Mesenchymal stem cell (in vitro differentiated cells and primary cell): ENCODE data around the gene PLEKHG5.
A peak's percentile ranks its signal among the peaks of the same experiment; 100 is the strongest.

Experiments used
- DNase-seq: peaks from one replicate; pipeline ENCODE4 v3.0.0-alpha.2; 2013
- H2AFZ ChIP-seq: one replicate; pipeline ENCODE4 v1.6.1; 2013; ENCODE audit warnings: low read depth, mild to moderate bottlenecking, control low read depth, inconsistent platforms, low read length, moderate library complexity
- H2AK5ac ChIP-seq: 2 replicates; pipeline ENCODE4 v1.6.1; 2013; ENCODE audit warnings: low read length, moderate library complexity, mild to moderate bottlenecking, inconsistent platforms; ENCODE audit not compliant: severe bottlenecking
- H2BK120ac ChIP-seq: one replicate; pipeline ENCODE4 v1.6.1; 2013; ENCODE audit warnings: low read depth, mild to moderate bottlenecking, inconsistent platforms, low read length, moderate library complexity
- H2BK12ac ChIP-seq, 2 experiments: one replicate each; pipeline ENCODE4 v1.6.1; 2013; ENCODE audit warnings: inconsistent platforms in 2 of 2, low read length in 2 of 2, mild to moderate bottlenecking in 2 of 2, moderate library complexity in 2 of 2, control low read depth in 1 of 2
- H2BK15ac ChIP-seq: one replicate; pipeline ENCODE4 v1.6.1; 2013; ENCODE audit warnings: mild to moderate bottlenecking, low read depth, inconsistent platforms; ENCODE audit not compliant: poor library complexity, severe bottlenecking
- H2BK5ac ChIP-seq: 2 replicates; pipeline ENCODE4 v1.6.1; 2013; ENCODE audit warnings: low read depth, mild to moderate bottlenecking, low read length, control low read depth, inconsistent platforms; ENCODE audit not compliant: poor library complexity, severe bottlenecking
- H3K14ac ChIP-seq, 2 experiments: one replicate each; pipeline ENCODE4 v1.6.1; 2013; ENCODE audit warnings: inconsistent platforms in 2 of 2, low read length in 2 of 2, control low read depth in 1 of 2, mild to moderate bottlenecking in 1 of 2, moderate library complexity in 1 of 2
- H3K18ac ChIP-seq, 2 experiments: one replicate each; pipeline ENCODE4 v1.6.1; 2013; ENCODE audit warnings: inconsistent platforms in 2 of 2, low read length in 2 of 2, control low read depth in 1 of 2, low read depth in 1 of 2, mild to moderate bottlenecking in 1 of 2
- H3K23ac ChIP-seq, 2 experiments: one replicate each; pipeline ENCODE4 v1.6.1; 2013; ENCODE audit warnings: inconsistent platforms in 2 of 2, low read length in 2 of 2, mild to moderate bottlenecking in 2 of 2, moderate library complexity in 2 of 2, control low read depth in 1 of 2
- H3K27ac ChIP-seq: 2 replicates; pipeline ENCODE4 v1.5.1; 2013; ENCODE audit warnings: mild to moderate bottlenecking, moderate library complexity, low read length, control low read depth, inconsistent platforms; ENCODE audit not compliant: poor library complexity, severe bottlenecking
- H3K27me3 ChIP-seq, 2 experiments: 2 replicates each; pipeline versions ENCODE4 v1.6.1 to v1.7.0; 2013; ENCODE audit warnings: low read length in 2 of 2, mild to moderate bottlenecking in 2 of 2, moderate library complexity in 2 of 2, control low read depth in 1 of 2, inconsistent platforms in 1 of 2; ENCODE audit not compliant: control insufficient read depth in 1 of 2, insufficient read depth in 1 of 2
- H3K36me3 ChIP-seq, 2 experiments: 2 replicates each; pipeline versions ENCODE4 v1.6.1 to v1.7.0; 2013; ENCODE audit warnings: low read length in 2 of 2, control low read depth in 1 of 2, inconsistent platforms in 1 of 2, low read depth in 1 of 2, mild to moderate bottlenecking in 1 of 2; ENCODE audit not compliant: insufficient read depth in 2 of 2, control insufficient read depth in 1 of 2
- H3K4ac ChIP-seq, 2 experiments: one replicate each; pipeline ENCODE4 v1.6.1; 2013; ENCODE audit warnings: inconsistent platforms in 2 of 2, low read length in 2 of 2, mild to moderate bottlenecking in 2 of 2, moderate library complexity in 2 of 2, control low read depth in 1 of 2, low read depth in 1 of 2
- H3K4me1 ChIP-seq: 2 replicates; pipeline ENCODE4 v1.6.1; 2013; ENCODE audit warnings: low read depth, low read length, control low read depth; ENCODE audit not compliant: control insufficient read depth, insufficient read depth
- H3K4me2 ChIP-seq: 2 replicates; pipeline ENCODE4 v1.6.1; 2013; ENCODE audit warnings: low read length, mild to moderate bottlenecking, inconsistent platforms; ENCODE audit not compliant: poor library complexity, severe bottlenecking
- H3K4me3 ChIP-seq, 2 experiments: 2 replicates each; pipeline versions ENCODE4 v1.5.1 to v1.7.0; 2013; ENCODE audit warnings: low read length in 2 of 2, mild to moderate bottlenecking in 2 of 2, control low read depth in 1 of 2, low read depth in 1 of 2; ENCODE audit not compliant: insufficient read depth in 1 of 2
- H3K79me1 ChIP-seq: replicated peaks from 2 replicates; pipeline ENCODE4 v1.6.1; 2013; ENCODE audit warnings: mild to moderate bottlenecking, control low read depth, low read length, inconsistent platforms; ENCODE audit not compliant: poor library complexity, severe bottlenecking
- H3K9ac ChIP-seq: 2 replicates; pipeline ENCODE4 v1.7.0; 2013; ENCODE audit warnings: mild to moderate bottlenecking, low read length, moderate library complexity
- H3K9me3 ChIP-seq: 2 replicates; pipeline ENCODE4 v1.7.0; 2013; ENCODE audit warnings: mild to moderate bottlenecking, low read length; ENCODE audit not compliant: control insufficient read depth
- H4K8ac ChIP-seq: one replicate; pipeline ENCODE4 v1.6.1; 2013; ENCODE audit warnings: inconsistent platforms, mild to moderate bottlenecking, low read length, moderate library complexity
- H4K91ac ChIP-seq: one replicate; pipeline ENCODE4 v1.6.1; 2013; ENCODE audit warnings: mild to moderate bottlenecking, low read length, inconsistent platforms
- WGBS: methylation state at CpG from one replicate; pipeline ENCODE4 v1.1.7; 2013; ENCODE audit warnings: mixed read lengths; 5-methylcytosine and 5-hydroxymethylcytosine counted together

PLEKHG5 gene

DNA sequence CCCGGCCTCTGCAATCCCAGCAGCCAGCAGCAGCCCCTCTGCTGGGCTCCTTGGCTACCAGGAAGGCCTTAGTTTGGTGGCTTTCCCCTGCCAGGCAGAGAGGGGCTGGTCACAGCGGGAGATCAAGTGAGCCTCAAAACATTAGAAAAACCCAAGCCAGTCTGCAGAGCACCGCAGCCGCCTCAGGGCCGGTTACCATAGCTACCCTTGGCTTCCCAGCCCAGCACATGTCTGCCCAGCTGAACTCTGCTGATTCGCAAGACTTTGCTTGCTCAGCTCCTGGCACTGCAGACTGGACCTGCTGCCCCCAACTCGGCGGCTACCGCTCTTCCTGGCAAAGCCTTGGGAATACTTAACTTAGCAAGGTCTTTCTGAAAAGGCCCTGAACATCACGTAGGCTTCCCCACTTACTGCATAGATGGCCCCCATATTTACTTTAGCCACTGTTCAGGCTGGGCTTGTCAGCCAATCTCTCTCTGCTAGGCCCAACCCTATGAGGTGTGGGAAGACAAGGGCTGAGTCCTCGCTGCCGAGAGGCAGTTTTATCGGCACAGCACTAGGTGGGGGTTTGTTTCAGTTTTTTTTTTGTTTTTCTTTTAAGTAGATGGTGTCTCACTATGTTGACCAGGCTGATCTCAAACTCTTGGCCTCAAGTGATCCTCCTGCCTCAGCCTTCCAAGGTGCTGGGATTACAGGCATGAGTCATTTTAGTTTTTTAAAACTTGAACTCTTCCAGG is 28.6 kb upstream of the PLEKHG5 start:
- Histone ChIP-seq H2AK5ac (no peak overlapping the region), H3K79me1 (peaks cover 3% of the 10 kb centered on the region), H2BK120ac (no peak overlapping the region), H3K9me3 (no peaks in the 10 kb centered on the region), H3K27ac (peak overlapping the region; percentile 63), H3K23ac (no peak overlapping the region), H3K18ac (no peak overlapping the region), H3K9ac (peak overlapping the region; percentile 33), H4K91ac (no peak overlapping the region), H4K8ac (no peak overlapping the region), H3K14ac (no peak overlapping the region), H2AFZ (no peak overlapping the region), H2BK12ac (no peak overlapping the region), H3K4ac (no peak overlapping the region), H3K4me2 (no peak overlapping the region), H3K4me3 (peak overlapping the region in 1 of 2 experiments; percentile 30), H3K4me1 (peaks cover 16% of the 10 kb centered on the region), H3K27me3 (no peaks in the 10 kb centered on the region), H2BK5ac (no peak overlapping the region), H2BK15ac (no peak overlapping the region), H3K36me3 (peaks cover 8 to 9% of the 10 kb centered on the region in 2 experiments)
- WGBS = 39% methylated on average over 13 of the region's 13 CpGs
- DNase-seq = peak; percentile 72

DNA sequence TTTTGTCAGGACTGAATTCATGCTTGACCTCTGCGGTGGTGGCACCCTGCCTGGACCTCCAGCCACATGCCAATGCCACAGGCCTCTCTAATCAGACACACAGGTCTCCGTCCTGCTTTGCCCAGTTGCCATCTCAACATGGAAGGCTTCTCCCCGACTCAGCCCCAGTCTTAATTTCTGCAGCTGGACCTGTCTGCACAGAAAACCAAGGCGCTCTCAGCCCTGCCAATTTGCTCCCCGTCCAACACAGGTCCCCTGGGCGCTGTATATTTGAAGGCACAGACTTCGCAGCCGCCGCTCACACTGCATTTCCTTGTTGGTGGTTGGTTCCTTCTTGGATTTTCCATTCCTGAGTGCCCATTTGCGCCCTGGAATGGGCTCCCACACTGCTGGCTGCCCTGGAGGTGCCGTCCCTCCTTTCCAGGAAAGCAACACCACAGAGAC is 28.0 kb upstream of the PLEKHG5 start:
- Histone ChIP-seq H3K9me3 (no peaks in the 10 kb centered on the region), H3K4me2 (no peak overlapping the region), H3K36me3 (peaks cover 7% of the 10 kb centered on the region in 2 experiments), H3K79me1 (peaks cover 3% of the 10 kb centered on the region), H3K27me3 (no peaks in the 10 kb centered on the region), H2BK120ac (no peak overlapping the region), H3K4ac (no peak overlapping the region), H4K91ac (no peak overlapping the region), H2BK15ac (no peak overlapping the region), H3K4me3 (peak overlapping the region in 1 of 2 experiments; percentile 30), H2AFZ (no peak overlapping the region), H3K27ac (no peak overlapping the region), H3K9ac (peak overlapping the region; percentile 33), H2AK5ac (no peak overlapping the region), H3K14ac (no peak overlapping the region), H2BK12ac (no peak overlapping the region), H3K23ac (no peak overlapping the region), H4K8ac (no peak overlapping the region), H2BK5ac (no peak overlapping the region), H3K18ac (no peak overlapping the region), H3K4me1 (peaks cover 16% of the 10 kb centered on the region)
- no peak for DNase-seq
- WGBS = 80% methylated on average over 11 of the region's 11 CpGs

DNA sequence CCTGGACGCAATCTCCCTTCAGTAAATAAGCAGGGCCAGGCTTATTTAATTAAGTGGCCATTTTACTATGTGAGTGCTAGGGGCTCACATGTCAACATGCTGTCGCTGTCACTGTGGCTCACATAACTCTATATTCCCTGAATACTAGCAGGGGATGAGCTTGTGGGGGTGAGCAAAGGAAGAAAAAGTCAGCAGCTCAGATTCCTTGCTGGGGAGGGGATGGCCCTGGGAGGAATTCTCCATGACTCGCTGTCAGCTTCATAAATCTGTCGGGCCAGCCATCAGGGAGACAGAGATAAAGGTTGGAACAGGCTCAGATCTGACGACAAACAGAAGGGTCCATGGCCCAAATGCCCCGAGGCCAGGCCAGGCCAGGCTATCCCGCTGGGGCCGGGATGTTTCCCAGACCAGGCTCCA is 26.0 kb upstream of the PLEKHG5 start:
- H2BK12ac ChIP-seq = no peak overlapping the region
- H2BK120ac ChIP-seq = no peak overlapping the region
- no peaks in the 10 kb centered on the region for H3K27me3 ChIP-seq
- no peaks in the 10 kb centered on the region for H3K79me1 ChIP-seq
- peaks cover 19% of the 10 kb centered on the region for H3K4me1 ChIP-seq
- DNase-seq = no peak
- no peak overlapping the region for H2BK15ac ChIP-seq
- H3K4ac ChIP-seq = no peak overlapping the region
- no peak overlapping the region for H3K18ac ChIP-seq
- no peak overlapping the region for H3K23ac ChIP-seq
- no peak overlapping the region for H2AFZ ChIP-seq
- H3K27ac ChIP-seq = no peak overlapping the region
- 34% methylated on average over 5 of the region's 8 CpGs for WGBS
- no peak overlapping the region for H4K91ac ChIP-seq
- H3K4me2 ChIP-seq = no peak overlapping the region
- H3K36me3 ChIP-seq = peaks cover 0 to 3% of the 10 kb centered on the region in 2 experiments
- H3K4me3 ChIP-seq = no peak overlapping the region
- no peak overlapping the region for H3K9ac ChIP-seq
- H3K9me3 ChIP-seq = no peaks in the 10 kb centered on the region
- peak overlapping the region; percentile 49 for H4K8ac ChIP-seq
- H3K14ac ChIP-seq = no peak overlapping the region
- no peak overlapping the region for H2AK5ac ChIP-seq
- no peak overlapping the region for H2BK5ac ChIP-seq

DNA sequence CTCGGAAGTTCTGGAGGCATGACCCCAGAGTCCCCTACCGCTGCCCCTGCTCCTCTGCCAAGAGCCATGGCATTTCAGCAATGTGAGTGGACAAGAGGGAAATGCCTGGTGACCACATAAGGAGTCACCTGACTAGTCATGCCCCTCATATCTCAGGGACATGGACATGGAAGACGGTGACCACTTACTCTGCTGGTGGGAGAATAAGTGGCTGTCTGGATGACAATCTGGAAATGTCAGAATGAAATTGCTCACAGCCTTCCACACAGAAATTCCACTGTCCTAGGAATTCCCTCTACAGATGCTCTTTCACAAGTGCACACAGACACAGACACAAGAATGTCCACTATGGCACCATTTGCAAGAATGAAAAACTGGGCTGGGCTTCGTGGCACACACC is 24.3 kb upstream of the PLEKHG5 start:
- no peak overlapping the region for H2BK12ac ChIP-seq
- peak; percentile 34 for DNase-seq
- peak overlapping the region; percentile 7 for H4K8ac ChIP-seq
- no peaks in the 10 kb centered on the region for H3K9me3 ChIP-seq
- H4K91ac ChIP-seq = no peak overlapping the region
- peak overlapping the region in 1 of 2 experiments; percentile 31 for H3K4ac ChIP-seq
- no peaks in the 10 kb centered on the region for H3K27me3 ChIP-seq
- H3K36me3 ChIP-seq = peaks cover 0 to 1% of the 10 kb centered on the region in 2 experiments
- H2AFZ ChIP-seq = no peak overlapping the region
- 79% methylated on average over 3 of the region's 4 CpGs for WGBS
- peaks cover 18% of the 10 kb centered on the region for H3K4me1 ChIP-seq
- no peak overlapping the region for H3K4me3 ChIP-seq
- no peaks in the 10 kb centered on the region for H3K79me1 ChIP-seq
- no peak overlapping the region for H3K27ac ChIP-seq
- no peak overlapping the region for H3K23ac ChIP-seq
- H3K9ac ChIP-seq = no peak overlapping the region
- no peak overlapping the region for H2BK120ac ChIP-seq
- no peak overlapping the region for H2AK5ac ChIP-seq
- no peak overlapping the region for H2BK5ac ChIP-seq
- H2BK15ac ChIP-seq = no peak overlapping the region
- no peak overlapping the region for H3K18ac ChIP-seq
- no peak overlapping the region for H3K4me2 ChIP-seq
- no peak overlapping the region for H3K14ac ChIP-seq
